HCT116 (cell line): ENCODE results near the gene FNDC3B. TPM values are rescaled to one million over a fixed set of nuclear protein-coding genes. Genes with fewer than 3 reads are reported as not detected.

ENCODE experiments used
- ATAC-seq: fragments of 200-7000 bp; cut with Tn5 transposase; 2 replicates; pipeline ENCODE4 v1.9.1; 2020; ENCODE audit warnings: mild to moderate bottlenecking, moderate library complexity
- BruUV-seq: library from RNA; stranded (reverse); fragments of 400-500 nt; replicated peaks from 2 replicates; lab custom pipeline; 2021; lab: Mats Ljungman, UMichigan
- CTCF ChIA-PET: fragments of 300-600 bp; sonication (Branson Sonifier 250); formaldehyde crosslinking; loops from one replicate; lab custom pipeline; 2021; ENCODE audit warnings: antibody characterized with exemption; lab: Charles Lee
- POLR2A ChIA-PET: fragments of 300-600, 350-600 bp; sonication (Branson Sonifier 250); formaldehyde crosslinking; loops from one replicate; lab custom pipeline; 2021; ENCODE audit warnings: antibody characterized with exemption; lab: Charles Lee
- RAD21 ChIA-PET, 2 experiments: fragments of 300-600 bp; sonication (Branson Sonifier 250); formaldehyde crosslinking; loops; one replicate each; lab custom pipeline; 2023; ENCODE audit warnings: low total read pairs in 2 of 2; ENCODE audit not compliant: uncharacterized antibody in 2 of 2, unreplicated experiment in 2 of 2, low non-redundant PET in 1 of 2; lab: Charles Lee
- DNase-seq: peaks from one replicate; pipeline ENCODE4 v3.0.0-alpha.2; 2010; ENCODE audit warnings: low read depth, low spot score
- H2AFZ ChIP-seq: fragments of 200-600 bp; shearing (Covaris generic), sonication (generic); 2 replicates; pipeline ENCODE4 v1.6.1; 2017; ENCODE audit warnings: low read depth, mixed run types, mixed read lengths, antibody characterized with exemption, low read length; ENCODE audit not compliant: poor library complexity, severe bottlenecking
- H3K27ac ChIP-seq: 2 replicates; pipeline ENCODE4 v1.5.1; 2012; ENCODE audit warnings: low read depth, low read length
- H3K27me3 ChIP-seq: fragments of 200-600 bp; sonication (generic); 2 replicates; pipeline ENCODE4 v1.6.1; 2016; ENCODE audit warnings: mixed run types, low read length, mixed read lengths; ENCODE audit not compliant: insufficient read depth
- H3K36me3 ChIP-seq, 2 experiments: fragments of 200-500 bp in 1 of 2; fragments of 200-600 bp in 1 of 2; sonication (Bioruptor generic) in 1 of 2; sonication (generic) in 1 of 2; 2 replicates each; pipeline versions ENCODE4 v1.5.1 to v1.6.1; 2014 to 2016; ENCODE audit warnings: low read length in 2 of 2, inconsistent platforms in 1 of 2, mixed read lengths in 1 of 2, mixed run types in 1 of 2; ENCODE audit not compliant: insufficient read depth in 2 of 2, control insufficient read depth in 1 of 2
- H3K4me1 ChIP-seq, 2 experiments: fragments of 200-600 bp in 1 of 2; sonication (generic) in 1 of 2; 2 replicates each; pipeline versions ENCODE4 v1.5.1 to v1.6.1; 2012 to 2017; ENCODE audit warnings: low read length in 2 of 2, inconsistent platforms in 1 of 2, mild to moderate bottlenecking in 1 of 2, mixed read lengths in 1 of 2, mixed run types in 1 of 2, moderate library complexity in 1 of 2; ENCODE audit not compliant: insufficient read depth in 2 of 2, control insufficient read depth in 1 of 2
- H3K4me2 ChIP-seq: fragments of 200-600 bp; sonication (generic); 2 replicates; pipeline ENCODE4 v1.6.1; 2017; ENCODE audit warnings: mixed run types, low read length, mixed read lengths
- H3K4me3 ChIP-seq, 2 experiments: fragments of 200-600 bp in 1 of 2; sonication (generic) in 1 of 2; replicated peaks in 1 of 2; 2 replicates each; pipeline ENCODE4 v1.5.1; 2011 to 2016; ENCODE audit warnings: low read length in 2 of 2, control low read depth in 1 of 2, low read depth in 1 of 2, mild to moderate bottlenecking in 1 of 2, mixed read lengths in 1 of 2, mixed run types in 1 of 2
- H3K79me2 ChIP-seq: fragments of 200-600 bp; sonication (generic); 2 replicates; pipeline ENCODE4 v1.6.1; 2017; ENCODE audit warnings: mild to moderate bottlenecking, mixed run types, low read length, moderate library complexity, mixed read lengths; ENCODE audit not compliant: insufficient read depth
- H3K9ac ChIP-seq: fragments of 200-600 bp; sonication (generic); 2 replicates; pipeline ENCODE4 v1.6.1; 2016; ENCODE audit warnings: low read length, mixed read lengths
- H3K9me2 ChIP-seq: fragments of 200-600 bp; sonication (generic), shearing (Covaris generic); 2 replicates; pipeline ENCODE4 v1.6.1; 2017; ENCODE audit warnings: mixed run types, mild to moderate bottlenecking, moderate library complexity; ENCODE audit not compliant: insufficient read depth
- H3K9me3 ChIP-seq, 2 experiments: fragments of 200-500 bp in 1 of 2; fragments of 200-600 bp in 1 of 2; sonication (Bioruptor generic) in 1 of 2; sonication (generic) in 1 of 2; 2 replicates each; pipeline ENCODE4 v1.6.1; 2014 to 2017; ENCODE audit warnings: low read length in 2 of 2, mixed read lengths in 2 of 2, inconsistent platforms in 1 of 2, low read depth in 1 of 2, mild to moderate bottlenecking in 1 of 2, mixed run types in 1 of 2, moderate library complexity in 1 of 2; ENCODE audit not compliant: control insufficient read depth in 1 of 2, insufficient read depth in 1 of 2
- H4K20me1 ChIP-seq: fragments of 200-600 bp; sonication (generic), shearing (Covaris generic); 2 replicates; pipeline ENCODE4 v1.6.1; 2017; ENCODE audit warnings: mixed run types, mild to moderate bottlenecking, moderate library complexity; ENCODE audit not compliant: insufficient read depth
- ATF3 ChIP-seq: IDR thresholded peaks from 2 replicates; pipeline ENCODE4 v1.6.1; 2012
- CEBPB ChIP-seq: IDR thresholded peaks from 2 replicates; pipeline ENCODE4 v1.6.1; 2012; ENCODE audit warnings: low read depth
- CTCF ChIP-seq, 3 experiments: fragments of 200-600 bp in 1 of 3; sonication (generic) in 1 of 3; IDR thresholded peaks in 2 of 3; conservative IDR thresholded peaks in 1 of 3; 2 replicates each; pipeline ENCODE4 v1.5.1; 2012 to 2017; ENCODE audit warnings: low read depth in 2 of 3, low read length in 2 of 3, antibody characterized with exemption in 1 of 3, borderline replicate concordance in 1 of 3, control low read depth in 1 of 3, mild to moderate bottlenecking in 1 of 3, mixed read lengths in 1 of 3, mixed run types in 1 of 3, moderate library complexity in 1 of 3; ENCODE audit not compliant: insufficient read depth in 1 of 3
- EGR1 ChIP-seq: IDR thresholded peaks from 2 replicates; pipeline ENCODE4 v1.6.1; 2012; ENCODE audit warnings: low read depth
- ELF1 ChIP-seq: IDR thresholded peaks from 2 replicates; pipeline ENCODE4 v1.6.1; 2012; ENCODE audit warnings: low read depth, borderline replicate concordance
- EZH2 ChIP-seq: fragments of 200-600 bp; sonication (generic); IDR thresholded peaks from 2 replicates; pipeline ENCODE4 v1.6.1; 2017; ENCODE audit warnings: antibody characterized with exemption, mixed run types
- JUND ChIP-seq: IDR thresholded peaks from 2 replicates; pipeline ENCODE4 v1.6.1; 2012
- POLR2A ChIP-seq: IDR thresholded peaks from 2 replicates; pipeline ENCODE4 v1.7.0; 2011; ENCODE audit warnings: borderline replicate concordance; ENCODE audit not compliant: insufficient read depth, insufficient read length; ENCODE audit errors: extremely low read depth
- POLR2AphosphoS5 ChIP-seq: IDR thresholded peaks from 2 replicates; pipeline ENCODE4 v1.6.1; 2011; ENCODE audit warnings: mild to moderate bottlenecking, low read depth, low read length, moderate library complexity
- RAD21 ChIP-seq: IDR thresholded peaks from 2 replicates; pipeline ENCODE4 v1.6.1; 2012; ENCODE audit warnings: low read depth, mild to moderate bottlenecking
- SIN3A ChIP-seq: IDR thresholded peaks from 2 replicates; pipeline ENCODE4 v1.6.1; 2012; ENCODE audit warnings: low read depth
- SP1 ChIP-seq: IDR thresholded peaks from 2 replicates; pipeline ENCODE4 v1.6.1; 2012; ENCODE audit warnings: low read depth
- TCF7L2 ChIP-seq: IDR thresholded peaks from 2 replicates; pipeline ENCODE4 v1.7.0; 2011; ENCODE audit warnings: borderline replicate concordance, inconsistent platforms; ENCODE audit not compliant: insufficient read depth, insufficient read length; ENCODE audit errors: extremely low read depth
- ZBTB33 ChIP-seq: IDR thresholded peaks from 2 replicates; pipeline ENCODE4 v1.6.1; 2011; ENCODE audit warnings: mild to moderate bottlenecking, low read length, moderate library complexity; ENCODE audit not compliant: insufficient replicate concordance; ENCODE audit errors: extremely low read depth
- intact Hi-C: fragments of 100-400 bp; cut with micrococcal nuclease; formaldehyde crosslinking; loops from 2 replicates; pipeline ENCODE4 v1.10.0; 2022
- total RNA-seq: library from RNA; stranded (reverse); gene quantifications from one replicate; pipeline ENCODE4 v1.2.1, GENCODE V29; 2021; ENCODE audit not compliant: unreplicated experiment

FNDC3B gene
- total RNA-seq, 1 experiment from 2014 or later = 45.7 TPM

- ATAC-seq (no peak), DNase-seq (no peak)
- Histone ChIP-seq H3K27me3 (no peaks in the 10 kb centered on the region), H3K4me2 (no peak overlapping the region), H3K79me2 (peaks cover 10% of the 10 kb centered on the region; the same call in 1 of the 2 replicates), H4K20me1 (no peaks in the 10 kb centered on the region), H3K9me3 (no peaks in the 10 kb centered on the region), H3K9me2 (no peaks in the 10 kb centered on the region), H3K36me3 (no peaks in the 10 kb centered on the region), H3K9ac (no peak overlapping the region), H3K27ac (no peak overlapping the region), H3K4me1 (no peaks in the 10 kb centered on the region), H3K4me3 (no peak overlapping the region), H2AFZ (no peak overlapping the region)
- BruUV-seq = no TSS peak
- intact Hi-C loops = no loop called here
- no peak for TF ChIP-seq EGR1
- no peak for TF ChIP-seq TCF7L2
- no peak for TF ChIP-seq CTCF (IDR thresholded peaks at IDR 0.05 in 2 of 3, conservative IDR thresholded peaks at IDR 0.05 in 1 of 3; ENCODE audit: borderline replicate concordance in 1 of 3, insufficient read depth in 1 of 3, low read depth in 2 of 3, low read length in 2 of 3)
- ChIA-PET POLR2A (no interaction called here), CTCF (no interaction called here), RAD21 (no interaction called here)
Measured at GRCh38 chr3:172187511-172187910, 148.1 kb downstream of the FNDC3B start.

DNA sequence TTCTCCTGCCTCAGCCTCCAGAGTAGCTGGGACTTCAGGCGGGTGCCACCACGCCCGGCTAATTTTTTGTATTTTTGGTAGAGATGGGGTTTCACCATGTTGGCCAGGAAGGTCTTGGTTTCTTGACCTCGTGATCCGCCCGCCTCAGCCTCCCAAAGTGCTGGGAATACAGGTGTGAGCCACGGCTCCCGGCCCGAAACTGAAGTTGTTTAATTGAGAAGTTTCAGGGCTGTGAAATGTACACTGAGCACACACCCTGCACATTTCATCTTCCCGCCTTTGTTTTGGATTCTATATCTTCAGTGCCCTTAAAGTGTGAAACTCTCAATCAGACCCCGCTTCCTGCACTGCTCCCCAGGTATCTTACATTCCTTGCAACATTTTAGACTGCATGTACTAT is 149.1 kb downstream of the FNDC3B start:
- CTCF ChIA-PET = no interaction called here
- Histone ChIP-seq H3K27ac (no peak overlapping the region), H3K9me2 (no peaks in the 10 kb centered on the region), H3K9ac (no peak overlapping the region), H3K4me3 (no peak overlapping the region), H3K9me3 (no peaks in the 10 kb centered on the region), H3K27me3 (no peaks in the 10 kb centered on the region), H3K4me2 (no peak overlapping the region), H2AFZ (no peak overlapping the region), H3K36me3 (no peaks in the 10 kb centered on the region), H3K4me1 (no peaks in the 10 kb centered on the region), H3K79me2 (peaks cover 3% of the 10 kb centered on the region; the same call in 1 of the 2 replicates), H4K20me1 (no peaks in the 10 kb centered on the region)
- intact Hi-C loops = no loop called here
- RAD21 ChIA-PET = no interaction called here
- POLR2A ChIA-PET = no interaction called here
- no TSS peak for BruUV-seq
- DNase-seq = no peak
- TF ChIP-seq POLR2AphosphoS5 = no peak
- no peak for TF ChIP-seq SP1
- TF ChIP-seq ZBTB33 = no peak
- TF ChIP-seq CTCF (IDR thresholded peaks at IDR 0.05 in 2 of 3, conservative IDR thresholded peaks at IDR 0.05 in 1 of 3; ENCODE audit: borderline replicate concordance in 1 of 3, insufficient read depth in 1 of 3, low read depth in 2 of 3, low read length in 2 of 3) = no peak
- no peak for TF ChIP-seq POLR2A
- no peak for TF ChIP-seq ATF3
- TF ChIP-seq CEBPB = no peak
- TF ChIP-seq RAD21 = no peak
- no peak for TF ChIP-seq EZH2
- no peak for TF ChIP-seq ELF1
- TF ChIP-seq SIN3A = no peak
- TF ChIP-seq JUND = no peak
- ATAC-seq = no peak
